Measurements from ENCODE around the gene CACNA1B.

GRCh38 chr9:137972355-137972987, 94.9 kb downstream of the CACNA1B start:
- no peak for TF ChIP-seq POLR2A (IDR thresholded peaks at IDR 0.05)
- no peak for TF ChIP-seq CTCF (IDR thresholded peaks at IDR 0.05)

All from upper lobe of left lung (tissue), 4 donors.